ENCODE results near the gene TCHHL1.

Gene TCHHL1

DNA sequence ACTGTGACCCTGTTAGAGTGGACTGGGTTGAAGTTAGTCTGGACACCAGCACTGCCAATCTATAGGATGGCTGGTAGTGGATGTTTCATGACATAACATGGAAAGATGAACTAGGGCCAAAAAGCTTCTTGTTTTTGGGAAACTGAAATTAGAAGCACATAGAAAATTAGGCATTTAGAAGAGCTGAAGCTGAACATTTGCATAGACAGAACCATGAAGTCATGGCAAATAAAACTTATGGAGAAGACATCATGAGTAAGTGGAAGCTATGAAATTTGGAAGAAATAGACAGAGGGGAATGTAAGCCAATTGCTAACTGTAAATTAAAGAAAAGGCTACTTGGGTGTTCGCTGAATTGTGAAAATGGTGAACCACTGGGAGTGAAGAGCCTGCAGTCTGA, 49.4 kb downstream of the TCHHL1 start:
- TF ChIP-seq, protein P1, sequence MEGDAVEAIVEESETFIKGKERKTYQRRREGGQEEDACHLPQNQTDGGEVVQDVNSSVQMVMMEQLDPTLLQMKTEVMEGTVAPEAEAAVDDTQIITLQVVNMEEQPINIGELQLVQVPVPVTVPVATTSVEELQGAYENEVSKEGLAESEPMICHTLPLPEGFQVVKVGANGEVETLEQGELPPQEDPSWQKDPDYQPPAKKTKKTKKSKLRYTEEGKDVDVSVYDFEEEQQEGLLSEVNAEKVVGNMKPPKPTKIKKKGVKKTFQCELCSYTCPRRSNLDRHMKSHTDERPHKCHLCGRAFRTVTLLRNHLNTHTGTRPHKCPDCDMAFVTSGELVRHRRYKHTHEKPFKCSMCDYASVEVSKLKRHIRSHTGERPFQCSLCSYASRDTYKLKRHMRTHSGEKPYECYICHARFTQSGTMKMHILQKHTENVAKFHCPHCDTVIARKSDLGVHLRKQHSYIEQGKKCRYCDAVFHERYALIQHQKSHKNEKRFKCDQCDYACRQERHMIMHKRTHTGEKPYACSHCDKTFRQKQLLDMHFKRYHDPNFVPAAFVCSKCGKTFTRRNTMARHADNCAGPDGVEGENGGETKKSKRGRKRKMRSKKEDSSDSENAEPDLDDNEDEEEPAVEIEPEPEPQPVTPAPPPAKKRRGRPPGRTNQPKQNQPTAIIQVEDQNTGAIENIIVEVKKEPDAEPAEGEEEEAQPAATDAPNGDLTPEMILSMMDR (IDR thresholded peaks at IDR 0.05; ENCODE audit: insufficient read depth, low read depth, low read length, missing control alignments): no peak
- no peak overlapping the region for H3K4me3 ChIP-seq (ENCODE audit: low read length)
- DNase-seq (ENCODE audit: low read depth): no peak

DNA sequence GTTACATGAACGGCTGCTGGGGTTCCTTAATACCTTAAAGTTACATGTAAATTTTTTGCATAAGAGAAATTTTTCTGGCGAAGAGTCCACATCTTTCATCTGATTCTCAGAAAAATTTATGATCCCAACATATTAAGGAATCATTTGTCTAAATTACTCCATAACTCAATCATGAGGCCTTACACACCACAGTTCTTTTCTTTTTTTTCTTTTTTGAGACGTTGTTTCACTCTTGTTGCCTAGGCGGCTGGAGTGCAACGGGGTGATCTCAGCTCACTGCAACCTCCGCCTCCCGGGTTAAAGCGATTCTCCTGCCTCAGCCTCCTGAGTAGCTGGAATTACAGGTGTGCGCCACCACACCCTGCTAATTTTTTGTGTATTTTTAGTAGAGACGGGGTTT, 50.0 kb downstream of the TCHHL1 start:
- TF ChIP-seq, protein P1 (IDR thresholded peaks at IDR 0.05; ENCODE audit: insufficient read depth, low read depth, low read length, missing control alignments): no peak
- H3K4me3 ChIP-seq (ENCODE audit: low read length): no peak overlapping the region
- DNase-seq (ENCODE audit: low read depth): no peak

DNA sequence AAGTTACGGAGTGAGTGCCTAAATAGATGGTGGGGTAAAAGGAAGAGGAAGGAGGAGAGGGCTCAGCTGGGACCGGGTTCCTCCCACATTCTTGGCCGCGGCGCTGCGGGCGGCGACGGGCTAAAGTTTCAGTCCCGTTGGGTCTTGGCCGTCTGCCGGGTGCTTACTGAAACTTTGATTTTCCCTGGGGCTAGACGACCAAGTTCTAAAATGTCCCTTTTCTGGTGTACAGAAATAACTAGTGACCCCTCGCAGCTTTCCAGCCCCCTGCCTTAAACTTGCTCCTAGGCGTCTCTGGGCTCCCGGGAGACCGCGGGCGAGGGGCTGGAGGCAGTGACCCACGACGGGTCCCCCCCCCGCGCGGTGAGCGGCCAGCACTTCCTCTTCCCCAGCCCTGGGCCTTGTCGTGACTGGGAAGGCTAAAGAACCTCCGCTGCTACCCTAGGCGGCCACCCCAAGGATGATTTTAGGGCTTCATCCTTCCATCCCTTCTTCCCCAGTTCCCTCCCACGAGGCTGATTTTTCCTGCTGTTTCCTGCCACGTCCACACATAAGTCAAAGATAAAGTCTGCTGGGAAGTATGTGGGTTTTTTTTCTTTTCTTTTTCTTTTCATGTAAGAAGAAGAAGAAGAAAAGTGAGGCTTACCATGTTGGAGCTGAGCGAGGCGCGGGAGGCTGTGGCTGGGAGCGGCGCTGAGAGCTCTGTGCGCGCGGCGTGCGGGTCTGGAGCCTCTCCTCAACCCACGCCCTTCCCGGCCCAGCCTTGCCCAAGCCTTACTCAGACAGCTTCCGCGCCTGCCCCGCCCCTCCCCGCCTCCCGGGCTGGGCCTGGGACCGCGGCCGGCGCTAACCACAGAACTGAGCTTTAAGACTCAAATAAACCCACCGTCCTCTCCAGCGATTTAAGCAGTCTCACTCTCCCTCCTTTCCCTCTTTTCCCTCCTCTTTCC, 52.3 kb downstream of the TCHHL1 start, which contains the start of gene S100A11:
S100A11 (minus strand) TSS at position 738 of the 950 bp plus-strand sequence; CDS start at position 649, 89 bp downstream.
- H3K4me3 ChIP-seq (ENCODE audit: low read length): peak within 1 kb of the TSS; percentile 93
- peak; percentile 93 for DNase-seq (ENCODE audit: low read depth)
- TF ChIP-seq, protein P1 (IDR thresholded peaks at IDR 0.05; ENCODE audit: insufficient read depth, low read depth, low read length, missing control alignments): no peak

DNA sequence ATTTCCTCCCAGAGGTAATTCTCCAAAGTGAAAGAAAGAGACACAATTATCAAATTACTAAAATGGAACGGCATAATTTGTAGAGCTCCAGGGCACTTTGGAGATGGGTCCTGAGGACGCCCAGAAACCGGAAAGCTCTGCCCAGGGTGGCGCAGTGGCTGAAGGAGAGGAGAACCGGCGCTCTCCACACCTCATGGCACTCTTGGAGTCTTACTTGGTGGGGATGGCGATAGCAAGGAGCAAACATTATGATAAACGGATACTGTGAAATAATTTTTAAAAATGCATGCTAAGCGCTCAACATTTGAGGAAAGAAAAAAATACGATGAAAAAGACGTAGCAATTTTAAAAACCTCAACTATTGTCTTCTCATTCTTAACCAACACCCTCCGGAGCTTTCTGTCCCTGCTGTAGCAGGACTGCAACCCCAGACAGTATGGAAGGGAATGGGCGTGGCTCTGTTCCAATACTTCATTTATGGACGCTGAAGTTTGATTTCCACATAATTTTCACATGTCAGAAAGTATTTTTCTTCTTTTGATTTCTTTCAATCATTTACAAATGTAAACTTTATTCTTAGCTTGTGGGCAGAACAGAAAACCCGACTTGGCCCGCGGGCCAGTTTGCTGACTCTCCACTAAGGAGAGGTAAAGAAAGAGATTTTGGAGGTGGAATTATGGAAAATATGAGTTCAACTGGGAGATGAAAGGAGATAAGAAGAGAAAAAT, 53.2 kb downstream of the TCHHL1 start:
- peak overlapping the region; percentile 93 for H3K4me3 ChIP-seq (ENCODE audit: low read length)
- no peak for DNase-seq (ENCODE audit: low read depth)
- TF ChIP-seq, protein P1 (IDR thresholded peaks at IDR 0.05; ENCODE audit: insufficient read depth, low read depth, low read length, missing control alignments): no peak

DNA sequence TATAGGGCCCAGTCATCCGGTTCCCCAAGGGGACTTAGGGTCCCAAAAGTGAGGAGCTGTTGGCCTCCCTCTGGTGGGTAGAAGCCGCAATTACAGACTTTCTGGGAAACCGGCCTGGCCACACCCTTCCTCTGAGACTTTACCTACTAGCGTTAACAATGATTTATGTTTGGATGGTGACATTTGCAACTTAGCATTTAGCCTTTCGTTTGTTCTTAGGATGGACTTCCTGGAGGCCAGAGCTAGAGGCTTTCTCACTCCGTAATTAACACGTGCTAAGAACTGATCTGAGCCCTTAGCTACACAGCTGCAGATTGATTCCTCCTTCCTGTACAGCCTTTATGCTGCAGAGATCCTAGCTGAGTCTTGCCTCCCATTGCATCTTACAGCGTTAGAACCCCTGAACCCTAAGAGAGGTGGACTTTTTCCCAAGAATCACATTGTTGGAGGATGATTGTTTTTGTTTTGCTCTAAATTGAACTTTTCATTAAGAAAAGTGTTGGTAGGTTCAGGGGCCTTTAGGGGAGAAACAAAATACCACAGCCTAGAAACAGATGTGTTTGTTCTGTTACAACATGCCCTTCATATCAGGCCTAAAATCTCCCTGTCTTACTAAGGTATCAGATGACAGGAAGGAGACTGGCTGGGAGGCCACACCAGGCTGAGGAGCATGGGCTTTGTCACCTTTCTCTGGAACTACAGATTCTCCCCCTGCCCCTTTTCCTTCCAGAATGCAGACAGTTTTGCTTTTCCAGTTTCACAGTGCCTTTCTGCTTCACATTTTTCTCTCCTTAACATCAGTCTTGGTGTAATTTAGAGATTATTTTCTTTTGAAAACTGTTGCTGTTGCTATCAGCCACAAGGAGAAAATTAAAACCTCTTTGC, 54.0 kb downstream of the TCHHL1 start:
- peak; percentile 78 for DNase-seq (ENCODE audit: low read depth)
- H3K4me3 ChIP-seq (ENCODE audit: low read length): peak overlapping the region; percentile 93
- TF ChIP-seq, protein P1 (IDR thresholded peaks at IDR 0.05; ENCODE audit: insufficient read depth, low read depth, low read length, missing control alignments): peak; percentile 84

DNA sequence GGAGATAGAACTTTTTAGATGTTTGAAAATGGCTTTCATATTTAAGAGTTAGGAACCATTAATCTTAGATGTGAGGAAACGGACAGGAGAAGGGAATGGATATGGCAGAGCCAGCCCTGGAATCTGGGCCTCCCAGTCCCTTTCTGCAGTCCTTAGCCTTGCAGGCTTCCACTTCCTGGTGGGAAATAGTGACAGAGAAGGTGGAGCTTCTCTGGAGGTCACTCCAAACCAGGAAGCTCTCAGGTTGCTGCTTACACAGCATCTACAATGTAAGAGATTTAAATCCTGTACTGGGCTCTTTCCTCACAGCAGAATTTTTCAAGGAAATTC, 54.6 kb downstream of the TCHHL1 start:
- no peak for DNase-seq (ENCODE audit: low read depth)
- peak overlapping the region; percentile 93 for H3K4me3 ChIP-seq (ENCODE audit: low read length)
- TF ChIP-seq, protein P1 (IDR thresholded peaks at IDR 0.05; ENCODE audit: insufficient read depth, low read depth, low read length, missing control alignments): no peak
